Measurements from ENCODE around the gene PRDM11. TPM values are rescaled to one million over a fixed set of nuclear protein-coding genes. Genes with fewer than 3 reads are reported as not detected.

PRDM11 gene
- 56.9 to 60.9 TPM (median 60.2 TPM) in 3 replicates for total RNA-seq

DNA sequence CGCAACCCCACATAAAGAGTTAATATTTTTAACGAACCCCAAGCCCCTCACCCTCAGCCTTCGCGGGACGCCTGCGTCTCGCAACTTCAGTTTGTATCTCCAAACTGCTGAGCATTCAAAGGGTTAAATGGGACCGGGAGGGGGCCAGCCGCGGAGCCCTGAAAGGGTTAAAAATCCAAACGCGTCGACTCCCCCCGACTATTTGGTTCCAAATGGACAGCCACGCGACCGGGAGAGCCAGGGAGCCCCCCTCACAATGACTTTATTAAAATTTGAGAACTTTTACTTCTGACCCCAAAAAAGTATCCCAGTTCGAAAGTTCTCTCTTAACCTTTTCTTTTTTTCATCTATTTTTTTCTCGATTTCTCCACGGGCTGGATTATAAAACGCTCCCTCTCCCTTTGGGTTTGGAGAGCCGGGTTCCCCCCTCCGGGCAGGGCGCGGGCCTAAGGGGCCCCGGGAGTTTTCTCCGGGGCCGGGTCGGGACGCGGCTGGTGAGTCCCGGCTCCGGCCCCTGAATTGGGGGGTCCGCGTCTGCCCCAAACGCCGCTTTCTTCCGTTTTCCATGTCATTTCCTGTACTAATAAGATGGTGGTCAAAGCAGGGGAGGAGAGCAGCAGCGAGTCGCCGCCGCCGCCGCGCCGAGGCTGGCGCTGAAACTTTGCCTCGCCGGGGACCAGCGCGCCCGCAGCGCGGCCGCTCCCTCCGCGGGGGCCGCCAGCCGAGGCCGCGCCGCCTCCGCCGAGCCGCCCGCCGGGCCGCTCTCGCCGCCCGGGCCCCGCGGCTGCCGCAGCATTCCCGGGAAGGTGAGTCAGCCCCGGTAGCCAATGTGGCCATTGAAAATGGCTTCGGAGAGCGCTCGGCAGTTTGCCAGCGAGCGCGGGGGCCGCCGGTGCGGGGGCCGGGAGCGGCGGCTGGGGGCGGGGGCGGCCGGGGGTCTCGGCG lies at the start of gene PRDM11:
PRDM11 (plus strand) TSS at position 568 of the 945 bp plus-strand sequence. CDS start 35,128 bp downstream, outside the sequence.
- H3K27me3 Mint-ChIP-seq (ENCODE audit: low read depth): peaks cover 40% of the 10 kb centered on the region
- no peaks in the 10 kb centered on the region for H3K9me3 Mint-ChIP-seq
- peaks cover 2% of the 10 kb centered on the region for H3K36me3 Mint-ChIP-seq
- peak within 1 kb of the TSS; percentile 97 for H3K27ac Mint-ChIP-seq
- DNase-seq (ENCODE audit: low spot score in 2 of 2, unreplicated experiment in 2 of 2): peak; percentile 42 to 74
- peaks cover 27% of the 10 kb centered on the region for H3K4me1 Mint-ChIP-seq
- H3K4me3 Mint-ChIP-seq: peak within 1 kb of the TSS; percentile 85
- TF ChIP-seq, protein P1, sequence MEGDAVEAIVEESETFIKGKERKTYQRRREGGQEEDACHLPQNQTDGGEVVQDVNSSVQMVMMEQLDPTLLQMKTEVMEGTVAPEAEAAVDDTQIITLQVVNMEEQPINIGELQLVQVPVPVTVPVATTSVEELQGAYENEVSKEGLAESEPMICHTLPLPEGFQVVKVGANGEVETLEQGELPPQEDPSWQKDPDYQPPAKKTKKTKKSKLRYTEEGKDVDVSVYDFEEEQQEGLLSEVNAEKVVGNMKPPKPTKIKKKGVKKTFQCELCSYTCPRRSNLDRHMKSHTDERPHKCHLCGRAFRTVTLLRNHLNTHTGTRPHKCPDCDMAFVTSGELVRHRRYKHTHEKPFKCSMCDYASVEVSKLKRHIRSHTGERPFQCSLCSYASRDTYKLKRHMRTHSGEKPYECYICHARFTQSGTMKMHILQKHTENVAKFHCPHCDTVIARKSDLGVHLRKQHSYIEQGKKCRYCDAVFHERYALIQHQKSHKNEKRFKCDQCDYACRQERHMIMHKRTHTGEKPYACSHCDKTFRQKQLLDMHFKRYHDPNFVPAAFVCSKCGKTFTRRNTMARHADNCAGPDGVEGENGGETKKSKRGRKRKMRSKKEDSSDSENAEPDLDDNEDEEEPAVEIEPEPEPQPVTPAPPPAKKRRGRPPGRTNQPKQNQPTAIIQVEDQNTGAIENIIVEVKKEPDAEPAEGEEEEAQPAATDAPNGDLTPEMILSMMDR (IDR thresholded peaks at IDR 0.05; ENCODE audit: unreplicated experiment): no peak

DNA sequence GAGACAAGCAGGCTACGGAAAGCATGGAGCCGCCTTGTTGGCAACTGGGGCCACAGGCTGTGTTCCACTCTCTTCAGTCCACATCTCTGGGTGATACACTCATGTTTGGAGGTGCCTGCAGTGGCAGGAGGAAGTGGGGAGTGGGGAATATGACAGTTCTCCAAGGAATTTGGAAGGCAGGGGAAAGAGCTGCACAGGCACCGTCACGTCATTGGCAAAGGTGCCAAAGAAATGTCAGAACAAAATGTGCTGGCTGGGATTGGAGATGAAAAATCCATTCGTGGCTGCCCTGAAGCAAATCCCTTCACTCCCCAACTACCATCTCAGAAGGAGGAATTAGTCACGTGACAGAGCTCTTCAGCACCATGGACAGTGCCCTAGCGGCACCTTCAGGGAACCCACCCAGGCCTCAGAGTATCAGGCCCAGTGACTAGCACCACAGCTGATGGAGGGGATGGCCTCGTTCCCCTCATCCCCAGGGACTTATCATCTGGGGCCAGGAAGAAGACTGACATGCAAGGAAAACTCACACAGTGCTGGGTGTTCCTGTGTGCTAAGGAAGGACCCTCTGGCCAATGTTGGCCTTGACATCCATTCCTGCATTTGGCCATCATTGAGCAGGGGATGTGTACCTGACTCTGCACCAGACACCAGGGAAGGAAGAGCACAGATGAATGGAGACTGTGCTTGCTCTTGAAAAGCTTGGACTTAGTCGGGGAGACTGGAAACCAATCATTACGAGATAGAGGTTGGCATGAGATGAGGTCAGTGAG lies 48.5 kb upstream of the PRDM11 start:
- no peak overlapping the region for H3K4me3 Mint-ChIP-seq
- TF ChIP-seq, protein P1 (IDR thresholded peaks at IDR 0.05; ENCODE audit: unreplicated experiment): peak; percentile 56
- H3K27me3 Mint-ChIP-seq (ENCODE audit: low read depth): peaks cover 61% of the 10 kb centered on the region
- no peaks in the 10 kb centered on the region for H3K36me3 Mint-ChIP-seq
- H3K4me1 Mint-ChIP-seq: peaks cover 7% of the 10 kb centered on the region
- peak; percentile 78 to 91 for DNase-seq (ENCODE audit: low spot score in 2 of 2, unreplicated experiment in 2 of 2)
- no peaks in the 10 kb centered on the region for H3K9me3 Mint-ChIP-seq
- no peak overlapping the region for H3K27ac Mint-ChIP-seq

DNA sequence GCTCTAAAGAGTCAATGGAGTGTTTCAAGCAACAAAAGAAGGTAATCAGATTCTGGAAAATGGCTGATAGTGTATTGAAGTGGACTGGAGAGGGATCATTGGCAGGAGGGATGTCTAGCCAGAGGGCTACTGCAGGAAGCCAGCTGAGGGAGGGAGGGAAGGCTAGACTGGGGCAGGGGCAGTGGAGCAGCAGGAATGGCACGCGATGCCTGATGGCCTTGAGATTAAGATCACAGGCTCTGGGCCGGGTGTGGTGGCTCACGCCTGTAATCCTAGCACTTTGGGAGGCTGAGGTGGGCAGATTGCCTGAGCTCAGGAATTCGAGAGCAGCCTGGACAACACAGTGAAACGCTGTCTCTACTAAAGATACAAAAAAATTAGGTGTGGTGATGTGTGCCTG lies 47.5 kb upstream of the PRDM11 start:
- no peak for DNase-seq (ENCODE audit: low spot score in 2 of 2, unreplicated experiment in 2 of 2)
- no peak overlapping the region for H3K27ac Mint-ChIP-seq
- no peaks in the 10 kb centered on the region for H3K36me3 Mint-ChIP-seq
- H3K9me3 Mint-ChIP-seq: no peaks in the 10 kb centered on the region
- TF ChIP-seq, protein P1 (IDR thresholded peaks at IDR 0.05; ENCODE audit: unreplicated experiment): no peak
- peaks cover 62% of the 10 kb centered on the region for H3K27me3 Mint-ChIP-seq (ENCODE audit: low read depth)
- H3K4me1 Mint-ChIP-seq: no peaks in the 10 kb centered on the region
- H3K4me3 Mint-ChIP-seq: no peak overlapping the region

DNA sequence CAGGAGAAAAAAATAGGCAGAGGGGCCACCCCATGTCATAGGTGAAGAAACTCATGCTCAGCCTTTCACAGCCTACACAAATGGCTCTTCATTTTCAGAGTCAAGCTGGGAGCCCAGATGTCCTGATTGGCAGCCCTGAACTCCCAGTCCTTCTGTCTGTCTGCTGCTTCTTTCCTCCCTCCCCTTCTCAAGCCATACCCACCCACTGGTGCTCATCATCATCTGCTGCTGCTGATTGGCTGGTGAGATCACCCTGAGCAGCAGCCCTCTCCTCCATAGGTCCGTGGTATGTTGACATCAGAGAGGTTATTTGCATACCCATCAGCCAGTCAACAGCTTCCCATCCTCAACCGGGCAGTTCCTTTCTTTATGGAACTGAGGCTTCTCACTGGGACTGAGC lies 46.1 kb upstream of the PRDM11 start:
- Mint-ChIP-seq H3K27ac (no peak overlapping the region), H3K9me3 (no peaks in the 10 kb centered on the region), H3K4me1 (no peaks in the 10 kb centered on the region), H3K36me3 (no peaks in the 10 kb centered on the region), H3K27me3 (ENCODE audit: low read depth) (peaks cover 59% of the 10 kb centered on the region), H3K4me3 (no peak overlapping the region)
- DNase-seq (ENCODE audit: low spot score in 2 of 2, unreplicated experiment in 2 of 2): no peak
- TF ChIP-seq, protein P1 (IDR thresholded peaks at IDR 0.05; ENCODE audit: unreplicated experiment): no peak

DNA sequence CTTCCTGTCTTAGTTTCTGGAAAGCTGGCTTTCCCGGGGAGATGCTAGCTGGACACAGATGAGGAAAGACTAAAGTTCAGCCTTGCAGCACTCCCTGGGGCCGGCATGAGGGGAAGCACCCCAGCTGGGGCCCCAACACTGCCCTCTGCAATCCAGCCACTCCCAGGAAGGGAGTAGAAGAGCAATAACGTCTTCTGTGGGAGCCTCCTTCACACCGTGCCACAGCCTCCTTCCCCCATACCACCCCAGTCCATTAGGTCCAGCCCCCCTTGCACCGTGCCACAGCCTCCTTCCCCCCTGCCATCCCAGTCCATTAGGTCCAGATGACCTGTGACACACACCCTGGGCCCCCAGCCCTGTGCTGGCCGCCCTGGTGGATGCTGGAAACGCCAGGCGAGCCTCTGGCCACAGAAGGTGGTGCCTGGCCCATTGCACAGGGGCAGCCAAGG lies 44.1 kb upstream of the PRDM11 start:
- Mint-ChIP-seq H3K27ac (no peak overlapping the region), H3K4me1 (no peaks in the 10 kb centered on the region), H3K4me3 (no peak overlapping the region), H3K9me3 (no peaks in the 10 kb centered on the region), H3K27me3 (ENCODE audit: low read depth) (peaks cover 47% of the 10 kb centered on the region), H3K36me3 (no peaks in the 10 kb centered on the region)
- DNase-seq (ENCODE audit: low spot score in 2 of 2, unreplicated experiment in 2 of 2): no peak
- TF ChIP-seq, protein P1 (IDR thresholded peaks at IDR 0.05; ENCODE audit: unreplicated experiment): no peak
